Panc1 (cell line): ENCODE measurements around the gene GALNT13. TPM values are rescaled to one million over a fixed set of nuclear protein-coding genes. Genes with fewer than 3 reads are reported as not detected.

Experiments used
- ATAC-seq: fragments of 200-7000 bp; cut with Tn5 transposase; 2 replicates; pipeline ENCODE4 v1.9.1; 2020; ENCODE audit warnings: mild to moderate bottlenecking, moderate library complexity
- BruUV-seq: library from RNA; stranded (reverse); fragments of 400-500 nt; replicated peaks from 2 replicates; lab custom pipeline; 2021; lab: Mats Ljungman, UMichigan
- CTCF ChIA-PET: fragments of 300-600 bp; sonication (Branson Sonifier 250); formaldehyde crosslinking; loops from one replicate; lab custom pipeline; 2022; ENCODE audit warnings: antibody characterized with exemption; lab: Charles Lee
- POLR2A ChIA-PET: fragments of 300-600 bp; sonication (Branson Sonifier 250); formaldehyde crosslinking; loops from one replicate; lab custom pipeline; 2022; ENCODE audit warnings: antibody characterized with exemption; lab: Charles Lee
- DNase-seq: peaks from one replicate; pipeline ENCODE4 v3.0.0-alpha.2; 2010; ENCODE audit warnings: low read depth, low spot score
- H3K27ac ChIP-seq: 2 replicates; pipeline ENCODE4 v1.5.1; 2011; ENCODE audit warnings: mild to moderate bottlenecking, low read length, inconsistent platforms
- H3K27me3 ChIP-seq: fragments of 200-500 bp; sonication (Bioruptor generic); 2 replicates; pipeline ENCODE4 v1.6.0; 2014; ENCODE audit warnings: low read length, inconsistent platforms; ENCODE audit not compliant: control insufficient read depth, insufficient read depth
- H3K36me3 ChIP-seq: fragments of 200-500 bp; sonication (Bioruptor generic); 2 replicates; pipeline ENCODE4 v1.5.1; 2014; ENCODE audit warnings: inconsistent platforms, mild to moderate bottlenecking, low read length, moderate library complexity; ENCODE audit not compliant: control insufficient read depth, insufficient read depth
- H3K4me1 ChIP-seq: 2 replicates; pipeline ENCODE4 v1.5.1; 2011; ENCODE audit warnings: inconsistent platforms, mild to moderate bottlenecking, low read length, moderate library complexity; ENCODE audit not compliant: control insufficient read depth, insufficient read depth
- H3K4me3 ChIP-seq, 2 experiments: 2 replicates each; pipeline ENCODE4 v1.5.1; 2011 to 2012; ENCODE audit warnings: low read depth in 2 of 2, low read length in 2 of 2, mild to moderate bottlenecking in 2 of 2, inconsistent platforms in 1 of 2, moderate library complexity in 1 of 2
- H3K9me3 ChIP-seq: fragments of 200-500 bp; sonication (Bioruptor generic); 2 replicates; pipeline ENCODE4 v1.5.1; 2014; ENCODE audit warnings: low read depth, mild to moderate bottlenecking, inconsistent platforms, low read length, moderate library complexity; ENCODE audit not compliant: control insufficient read depth, insufficient read depth
- POLR2AphosphoS5 ChIP-seq: IDR thresholded peaks from 2 replicates; pipeline ENCODE4 v1.6.1; 2012; ENCODE audit warnings: mild to moderate bottlenecking, low read depth, low read length, moderate library complexity
- SIN3A ChIP-seq: IDR thresholded peaks from 2 replicates; pipeline ENCODE4 v1.6.1; 2012; ENCODE audit warnings: low read depth, mild to moderate bottlenecking, low read length, moderate library complexity, borderline replicate concordance; ENCODE audit not compliant: insufficient read depth
- TCF7L2 ChIP-seq: IDR thresholded peaks from 2 replicates; pipeline ENCODE4 v1.6.1; 2011; ENCODE audit warnings: mild to moderate bottlenecking, low read depth, low read length, inconsistent platforms
- in situ Hi-C: cut with HindIII; loops from 2 replicates; pipeline ENCODE4 v1.10.0; 2016; ENCODE audit warnings: low sequenced_read_pairs, low pct_unique_long_range_greater_than_20kb
- intact Hi-C: fragments of 100-400 bp; cut with micrococcal nuclease; formaldehyde crosslinking; loops from one replicate; pipeline ENCODE4 v1.10.0; 2022; ENCODE audit not compliant: unreplicated experiment
- total RNA-seq: library from RNA; stranded (reverse); gene quantifications from one replicate; pipeline ENCODE4 v1.2.1, GENCODE V29; 2021; ENCODE audit not compliant: unreplicated experiment
- TF ChIP-seq, protein P1 (sequence below), 2 experiments: IDR thresholded peaks; 2 replicates each; pipeline ENCODE4 v1.6.1; 2011 to 2012; ENCODE audit warnings: low read depth in 2 of 2, control low read depth in 1 of 2, low read length in 1 of 2, mild to moderate bottlenecking in 1 of 2, moderate library complexity in 1 of 2; ENCODE audit not compliant: insufficient read depth in 1 of 2
- TF ChIP-seq, protein P2 (sequence below): fragments of 450-650 bp; IDR thresholded peaks from 2 replicates; pipeline ENCODE4 v1.5.1; 2017; ENCODE audit warnings: mild to moderate bottlenecking

Gene GALNT13
- total RNA-seq, 1 experiment from 2014 or later: not detected

DNA sequence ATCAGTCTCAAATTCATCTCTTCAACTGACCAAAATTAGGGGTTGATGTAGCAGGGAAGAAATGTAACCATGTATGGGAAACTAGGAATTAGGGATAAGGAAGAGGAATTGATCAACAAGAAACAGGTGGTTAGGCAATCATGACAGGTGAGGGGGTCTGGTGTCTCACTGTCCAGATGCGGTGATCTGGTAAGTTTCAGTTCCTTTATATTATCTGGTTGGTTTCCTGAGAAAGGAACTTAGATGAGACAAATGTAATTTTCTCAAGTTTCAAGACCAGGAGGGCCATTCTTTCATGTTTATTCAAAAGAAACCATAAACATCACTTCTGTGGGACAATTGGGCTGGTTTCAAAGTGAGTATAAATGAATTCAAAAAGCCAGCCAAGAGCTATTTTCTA is 520.5 kb downstream of the GALNT13 start:
- DNase-seq (no peak), ATAC-seq (no peak)
- no TSS peak for BruUV-seq
- in situ Hi-C loops: no loop called here
- Histone ChIP-seq H3K36me3 (no peaks in the 10 kb centered on the region), H3K9me3 (no peaks in the 10 kb centered on the region), H3K27me3 (no peaks in the 10 kb centered on the region), H3K4me3 (no peak overlapping the region), H3K27ac (no peak overlapping the region), H3K4me1 (no peaks in the 10 kb centered on the region)
- intact Hi-C loops: no loop called here
- ChIA-PET POLR2A (no interaction called here), CTCF (no interaction called here)
- TF ChIP-seq, protein P1, sequence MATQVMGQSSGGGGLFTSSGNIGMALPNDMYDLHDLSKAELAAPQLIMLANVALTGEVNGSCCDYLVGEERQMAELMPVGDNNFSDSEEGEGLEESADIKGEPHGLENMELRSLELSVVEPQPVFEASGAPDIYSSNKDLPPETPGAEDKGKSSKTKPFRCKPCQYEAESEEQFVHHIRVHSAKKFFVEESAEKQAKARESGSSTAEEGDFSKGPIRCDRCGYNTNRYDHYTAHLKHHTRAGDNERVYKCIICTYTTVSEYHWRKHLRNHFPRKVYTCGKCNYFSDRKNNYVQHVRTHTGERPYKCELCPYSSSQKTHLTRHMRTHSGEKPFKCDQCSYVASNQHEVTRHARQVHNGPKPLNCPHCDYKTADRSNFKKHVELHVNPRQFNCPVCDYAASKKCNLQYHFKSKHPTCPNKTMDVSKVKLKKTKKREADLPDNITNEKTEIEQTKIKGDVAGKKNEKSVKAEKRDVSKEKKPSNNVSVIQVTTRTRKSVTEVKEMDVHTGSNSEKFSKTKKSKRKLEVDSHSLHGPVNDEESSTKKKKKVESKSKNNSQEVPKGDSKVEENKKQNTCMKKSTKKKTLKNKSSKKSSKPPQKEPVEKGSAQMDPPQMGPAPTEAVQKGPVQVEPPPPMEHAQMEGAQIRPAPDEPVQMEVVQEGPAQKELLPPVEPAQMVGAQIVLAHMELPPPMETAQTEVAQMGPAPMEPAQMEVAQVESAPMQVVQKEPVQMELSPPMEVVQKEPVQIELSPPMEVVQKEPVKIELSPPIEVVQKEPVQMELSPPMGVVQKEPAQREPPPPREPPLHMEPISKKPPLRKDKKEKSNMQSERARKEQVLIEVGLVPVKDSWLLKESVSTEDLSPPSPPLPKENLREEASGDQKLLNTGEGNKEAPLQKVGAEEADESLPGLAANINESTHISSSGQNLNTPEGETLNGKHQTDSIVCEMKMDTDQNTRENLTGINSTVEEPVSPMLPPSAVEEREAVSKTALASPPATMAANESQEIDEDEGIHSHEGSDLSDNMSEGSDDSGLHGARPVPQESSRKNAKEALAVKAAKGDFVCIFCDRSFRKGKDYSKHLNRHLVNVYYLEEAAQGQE (IDR thresholded peaks at IDR 0.05; ENCODE audit: insufficient read depth in 1 of 2, low read depth in 2 of 2, low read length in 1 of 2): no peak
- TF ChIP-seq SIN3A: no peak
- TF ChIP-seq POLR2AphosphoS5: no peak
- TF ChIP-seq, protein P2, sequence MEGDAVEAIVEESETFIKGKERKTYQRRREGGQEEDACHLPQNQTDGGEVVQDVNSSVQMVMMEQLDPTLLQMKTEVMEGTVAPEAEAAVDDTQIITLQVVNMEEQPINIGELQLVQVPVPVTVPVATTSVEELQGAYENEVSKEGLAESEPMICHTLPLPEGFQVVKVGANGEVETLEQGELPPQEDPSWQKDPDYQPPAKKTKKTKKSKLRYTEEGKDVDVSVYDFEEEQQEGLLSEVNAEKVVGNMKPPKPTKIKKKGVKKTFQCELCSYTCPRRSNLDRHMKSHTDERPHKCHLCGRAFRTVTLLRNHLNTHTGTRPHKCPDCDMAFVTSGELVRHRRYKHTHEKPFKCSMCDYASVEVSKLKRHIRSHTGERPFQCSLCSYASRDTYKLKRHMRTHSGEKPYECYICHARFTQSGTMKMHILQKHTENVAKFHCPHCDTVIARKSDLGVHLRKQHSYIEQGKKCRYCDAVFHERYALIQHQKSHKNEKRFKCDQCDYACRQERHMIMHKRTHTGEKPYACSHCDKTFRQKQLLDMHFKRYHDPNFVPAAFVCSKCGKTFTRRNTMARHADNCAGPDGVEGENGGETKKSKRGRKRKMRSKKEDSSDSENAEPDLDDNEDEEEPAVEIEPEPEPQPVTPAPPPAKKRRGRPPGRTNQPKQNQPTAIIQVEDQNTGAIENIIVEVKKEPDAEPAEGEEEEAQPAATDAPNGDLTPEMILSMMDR: no peak
- TF ChIP-seq TCF7L2: no peak

DNA sequence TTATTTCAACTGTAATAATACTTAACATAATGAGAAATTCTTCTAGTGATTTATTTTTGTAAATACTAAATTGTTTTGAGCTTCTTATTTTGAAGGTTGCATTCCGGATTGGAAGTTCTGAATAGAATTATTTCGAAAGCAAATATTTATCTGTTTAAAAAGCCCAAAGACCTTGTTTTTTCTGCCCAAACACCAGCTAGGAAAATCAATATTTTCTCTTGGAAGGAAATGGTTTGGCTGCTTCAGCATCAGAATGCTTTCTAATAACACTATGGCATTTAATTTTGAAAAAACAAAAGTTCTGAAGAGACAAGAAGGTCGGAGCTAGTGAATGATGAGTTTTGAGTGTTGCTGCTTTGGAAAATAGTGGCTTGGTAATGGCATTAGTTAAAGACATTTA is 522.9 kb downstream of the GALNT13 start:
- in situ Hi-C loops: no loop called here
- no peak for ATAC-seq
- CTCF ChIA-PET: no interaction called here

More for the DNA sequence above, 522.9 kb downstream of the GALNT13 start:
- no peak overlapping the region for H3K4me3 ChIP-seq
- intact Hi-C loops: no loop called here
- TF ChIP-seq, protein P2: no peak
- TF ChIP-seq POLR2AphosphoS5 (no peak), TCF7L2 (no peak), SIN3A (no peak)
- TF ChIP-seq, protein P1 (IDR thresholded peaks at IDR 0.05; ENCODE audit: insufficient read depth in 1 of 2, low read depth in 2 of 2, low read length in 1 of 2): no peak
- H3K27me3 ChIP-seq: no peaks in the 10 kb centered on the region
- no peak overlapping the region for H3K27ac ChIP-seq
- POLR2A ChIA-PET: no interaction called here
- BruUV-seq: no TSS peak
- no peaks in the 10 kb centered on the region for H3K4me1 ChIP-seq
- no peaks in the 10 kb centered on the region for H3K9me3 ChIP-seq
- no peak for DNase-seq
- no peaks in the 10 kb centered on the region for H3K36me3 ChIP-seq
